GM10248 (cell line): ENCODE data around the gene OPA1.

Source experiments
- CTCF ChIA-PET: fragments of 300-600 bp; sonication (Branson Sonifier 250); formaldehyde crosslinking; extraction: SDS; loops from one replicate; lab custom pipeline; 2021; ENCODE audit warnings: antibody characterized with exemption; lab: Yijun Ruan, JAX
- POLR2A ChIA-PET: fragments of 350-650 bp; sonication (Branson Sonifier 250); formaldehyde crosslinking; extraction: SDS; loops from one replicate; lab custom pipeline; 2020; ENCODE audit warnings: antibody characterized with exemption; lab: Yijun Ruan, JAX
- DNase-seq: peaks from one replicate; pipeline ENCODE4 v3.0.0; 2012; ENCODE audit errors: extremely low spot score
- CTCF ChIP-seq: IDR thresholded peaks from 2 replicates; pipeline ENCODE4 v1.5.1; 2012; ENCODE audit warnings: mild to moderate bottlenecking, low read depth; ENCODE audit errors: extremely low read depth, missing control alignments, control extremely low read depth

OPA1 gene

GRCh38 chr3:193701953-193702635 lies 109.1 kb downstream of the OPA1 start:
- peak; percentile 16 for DNase-seq
- no peak for TF ChIP-seq CTCF
- POLR2A ChIA-PET, result no interaction called here
- CTCF ChIA-PET, result interaction anchor here (1.2 kb wide), 1 partner anchor 11 kb away, joined by 3 read pairs; no protein-coding TSS in a partner anchor

- TF ChIP-seq CTCF, result no peak
- CTCF ChIA-PET, result interaction anchor here (1.2 kb wide), 1 partner anchor 12 kb away, joined by 3 read pairs; no protein-coding TSS in a partner anchor
- POLR2A ChIA-PET, result interaction anchor here (0.7 kb wide), 1 partner anchor 15 kb away, joined by 4 read pairs; no protein-coding TSS in a partner anchor
- DNase-seq, result no peak
Measured at GRCh38 chr3:193702967-193703366, 110.0 kb downstream of the OPA1 start.

- CTCF ChIA-PET, result no interaction called here
- DNase-seq, result no peak
- no peak for TF ChIP-seq CTCF
- POLR2A ChIA-PET, result no interaction called here
Measured at GRCh38 chr3:193704431-193704830, 111.4 kb downstream of the OPA1 start.

GRCh38 chr3:193708270-193708669 lies 115.3 kb downstream of the OPA1 start:
- ChIA-PET CTCF (interaction anchor here (1.3 to 1.6 kb wide), 2 partner anchors 11 kb away, joined by 4 to 7 read pairs; no protein-coding TSS in a partner anchor), POLR2A (no interaction called here)
- TF ChIP-seq CTCF, result no peak
- no peak for DNase-seq

GRCh38 chr3:193710286-193711165 lies 117.5 kb downstream of the OPA1 start:
- no peak for DNase-seq
- CTCF ChIA-PET, result no interaction called here
- POLR2A ChIA-PET, result no interaction called here
- TF ChIP-seq CTCF, result no peak

- CTCF ChIA-PET, result no interaction called here
- no peak for TF ChIP-seq CTCF
- DNase-seq, result no peak
- POLR2A ChIA-PET, result no interaction called here
Measured at GRCh38 chr3:193711166-193711485, 118.1 kb downstream of the OPA1 start.
